ENCODE data around the gene E4F1.

Gene E4F1, protein sequence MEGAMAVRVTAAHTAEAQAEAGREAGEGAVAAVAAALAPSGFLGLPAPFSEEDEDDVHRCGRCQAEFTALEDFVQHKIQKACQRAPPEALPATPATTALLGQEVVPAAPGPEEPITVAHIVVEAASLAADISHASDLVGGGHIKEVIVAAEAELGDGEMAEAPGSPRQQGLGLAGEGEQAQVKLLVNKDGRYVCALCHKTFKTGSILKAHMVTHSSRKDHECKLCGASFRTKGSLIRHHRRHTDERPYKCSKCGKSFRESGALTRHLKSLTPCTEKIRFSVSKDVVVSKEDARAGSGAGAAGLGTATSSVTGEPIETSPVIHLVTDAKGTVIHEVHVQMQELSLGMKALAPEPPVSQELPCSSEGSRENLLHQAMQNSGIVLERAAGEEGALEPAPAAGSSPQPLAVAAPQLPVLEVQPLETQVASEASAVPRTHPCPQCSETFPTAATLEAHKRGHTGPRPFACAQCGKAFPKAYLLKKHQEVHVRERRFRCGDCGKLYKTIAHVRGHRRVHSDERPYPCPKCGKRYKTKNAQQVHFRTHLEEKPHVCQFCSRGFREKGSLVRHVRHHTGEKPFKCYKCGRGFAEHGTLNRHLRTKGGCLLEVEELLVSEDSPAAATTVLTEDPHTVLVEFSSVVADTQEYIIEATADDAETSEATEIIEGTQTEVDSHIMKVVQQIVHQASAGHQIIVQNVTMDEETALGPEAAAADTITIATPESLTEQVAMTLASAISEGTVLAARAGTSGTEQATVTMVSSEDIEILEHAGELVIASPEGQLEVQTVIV

GRCh38 chr16:2223221-2223941, at the start of gene E4F1:
Gene E4F1, plus strand, starts transcription at chr16:2223591. Its CDS starts 23 bp downstream, at chr16:2223614.
- DNase-seq = peak; percentile 100
- no peak for TF ChIP-seq GATA1 (IDR thresholded peaks at IDR 0.05; ENCODE audit: low read depth, low read length)
- TF ChIP-seq POLR2A (IDR thresholded peaks at IDR 0.05; ENCODE audit: low read length) = peak; percentile 95

DNA sequence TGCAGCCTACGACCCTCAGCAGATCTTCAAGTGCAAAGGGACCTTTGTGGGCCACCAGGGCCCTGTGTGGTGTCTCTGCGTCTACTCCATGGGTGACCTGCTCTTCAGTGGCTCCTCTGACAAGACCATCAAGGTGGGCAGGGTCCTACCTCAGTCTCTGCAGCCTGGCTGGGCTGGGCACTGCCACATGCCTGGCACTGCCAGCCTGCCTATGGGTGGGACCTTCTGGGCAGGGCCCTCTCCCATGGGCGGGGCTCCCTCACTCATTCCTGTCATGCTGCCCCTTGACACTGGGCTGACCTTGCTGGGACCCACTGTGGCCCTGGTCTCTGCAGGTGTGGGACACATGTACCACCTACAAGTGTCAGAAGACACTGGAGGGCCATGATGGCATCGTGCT, 49.5 kb upstream of the E4F1 start:
- no peak for DNase-seq

DNA sequence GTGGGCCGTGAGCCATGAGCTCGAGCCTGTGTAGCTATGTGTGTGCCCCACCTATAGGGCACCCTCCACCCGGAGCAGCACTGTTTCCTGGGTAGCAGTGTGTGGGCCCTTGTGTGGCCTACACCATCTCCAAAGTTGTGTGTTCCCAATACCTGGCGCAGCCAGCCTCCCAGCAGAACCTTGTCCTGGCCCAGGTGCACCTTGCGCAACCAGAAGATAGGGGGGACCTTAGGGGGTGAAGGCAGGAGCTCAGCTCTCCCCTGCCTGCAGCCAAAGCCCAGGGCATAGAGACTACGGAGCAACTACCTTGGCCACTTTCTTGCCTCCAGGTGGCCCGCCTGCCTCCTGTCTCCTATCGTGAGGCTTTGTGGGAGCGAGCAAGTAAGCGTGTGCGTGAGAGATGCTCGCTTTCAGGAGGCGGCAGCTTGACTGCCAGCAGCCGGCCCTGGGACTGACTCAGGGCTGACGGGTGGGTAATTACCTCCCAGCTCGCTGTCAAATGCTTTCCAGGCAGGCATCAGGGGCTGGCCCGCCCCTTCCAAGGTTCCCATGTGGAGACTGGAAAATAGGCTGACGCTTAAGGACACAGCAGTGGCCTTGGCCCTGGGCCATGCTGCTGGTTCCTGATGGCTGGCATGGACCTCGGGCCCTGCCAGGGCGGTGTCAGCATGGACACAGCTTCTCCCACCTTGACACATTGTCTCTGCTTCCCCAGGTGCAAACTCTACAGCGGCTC, 48.8 kb upstream of the E4F1 start:
- no peak for DNase-seq
- TF ChIP-seq GATA1 (IDR thresholded peaks at IDR 0.05; ENCODE audit: low read depth, low read length) (no peak), POLR2A (IDR thresholded peaks at IDR 0.05; ENCODE audit: low read length) (no peak)

More for the DNA sequence above, 49.5 kb upstream of the E4F1 start:
- no peak for TF ChIP-seq GATA1 (IDR thresholded peaks at IDR 0.05; ENCODE audit: low read depth, low read length)
- no peak for TF ChIP-seq POLR2A (IDR thresholded peaks at IDR 0.05; ENCODE audit: low read length)

DNA sequence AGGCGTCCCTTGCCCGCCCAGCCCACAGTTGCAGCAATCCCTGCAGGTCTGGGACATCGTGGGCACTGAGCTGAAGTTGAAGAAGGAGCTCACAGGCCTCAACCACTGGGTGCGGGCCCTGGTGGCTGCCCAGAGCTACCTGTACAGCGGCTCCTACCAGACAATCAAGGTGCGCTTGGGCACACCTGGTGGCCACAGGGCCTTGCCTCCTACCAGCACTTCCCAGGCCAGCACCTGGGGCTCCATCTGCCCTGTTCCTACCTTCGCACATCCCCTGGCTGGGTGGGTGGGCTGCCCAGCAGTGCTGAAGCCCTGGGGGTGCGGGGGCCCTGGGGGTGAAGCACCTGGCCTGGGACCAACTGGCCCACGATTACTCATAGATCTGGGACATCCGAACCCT, 47.9 kb upstream of the E4F1 start:
- DNase-seq = no peak
- TF ChIP-seq POLR2A (IDR thresholded peaks at IDR 0.05; ENCODE audit: low read length) (no peak), GATA1 (IDR thresholded peaks at IDR 0.05; ENCODE audit: low read depth, low read length) (no peak)

- DNase-seq = no peak
- TF ChIP-seq POLR2A (IDR thresholded peaks at IDR 0.05; ENCODE audit: low read length) (no peak), GATA1 (IDR thresholded peaks at IDR 0.05; ENCODE audit: low read depth, low read length) (no peak)
Measured at GRCh38 chr16:2176047-2176446, 47.3 kb upstream of the E4F1 start.

GRCh38 chr16:2177101-2177500, 46.3 kb upstream of the E4F1 start:
- DNase-seq = no peak
- no peak for TF ChIP-seq GATA1 (IDR thresholded peaks at IDR 0.05; ENCODE audit: low read depth, low read length)
- TF ChIP-seq POLR2A (IDR thresholded peaks at IDR 0.05; ENCODE audit: low read length) = no peak

GRCh38 chr16:2177561-2177960, 45.8 kb upstream of the E4F1 start:
- no peak for DNase-seq
- TF ChIP-seq GATA1 (IDR thresholded peaks at IDR 0.05; ENCODE audit: low read depth, low read length) (no peak), POLR2A (IDR thresholded peaks at IDR 0.05; ENCODE audit: low read length) (no peak)

- DNase-seq = peak; percentile 71 to 73
- no peak for TF ChIP-seq POLR2A (IDR thresholded peaks at IDR 0.05; ENCODE audit: low read length)
- no peak for TF ChIP-seq GATA1 (IDR thresholded peaks at IDR 0.05; ENCODE audit: low read depth, low read length)
Measured at GRCh38 chr16:2178321-2179106, 44.9 kb upstream of the E4F1 start.

GRCh38 chr16:2179107-2179501, 44.3 kb upstream of the E4F1 start:
- TF ChIP-seq GATA1 (IDR thresholded peaks at IDR 0.05; ENCODE audit: low read depth, low read length) (no peak), POLR2A (IDR thresholded peaks at IDR 0.05; ENCODE audit: low read length) (no peak)
- DNase-seq = no peak

DNA sequence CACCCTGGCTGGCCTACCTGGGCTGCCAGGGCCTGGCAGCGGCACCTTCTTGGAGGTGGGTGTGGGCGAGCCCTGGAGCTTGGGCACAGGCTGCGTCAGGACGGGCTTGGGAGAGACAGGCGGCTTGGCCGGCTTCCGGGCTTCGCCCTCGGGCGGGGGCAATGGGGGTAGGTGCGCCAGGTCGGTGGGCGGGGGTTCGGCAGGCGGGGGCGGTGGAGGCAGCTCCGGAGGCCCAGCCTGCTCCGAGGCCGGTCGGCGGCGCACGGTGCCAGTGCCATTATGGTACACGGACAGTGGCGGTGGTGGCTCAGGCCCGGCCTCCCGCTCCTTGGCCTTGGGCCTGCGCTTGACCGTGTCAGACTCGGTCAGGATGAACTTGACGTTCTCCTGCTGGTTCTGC, 43.8 kb upstream of the E4F1 start:
- no peak for DNase-seq
- no peak for TF ChIP-seq GATA1 (IDR thresholded peaks at IDR 0.05; ENCODE audit: low read depth, low read length)
- no peak for TF ChIP-seq POLR2A (IDR thresholded peaks at IDR 0.05; ENCODE audit: low read length)

- no peak for DNase-seq
- TF ChIP-seq POLR2A (IDR thresholded peaks at IDR 0.05; ENCODE audit: low read length) = no peak
- TF ChIP-seq GATA1 (IDR thresholded peaks at IDR 0.05; ENCODE audit: low read depth, low read length) = no peak
Measured at GRCh38 chr16:2180461-2180860, 42.9 kb upstream of the E4F1 start.

DNA sequence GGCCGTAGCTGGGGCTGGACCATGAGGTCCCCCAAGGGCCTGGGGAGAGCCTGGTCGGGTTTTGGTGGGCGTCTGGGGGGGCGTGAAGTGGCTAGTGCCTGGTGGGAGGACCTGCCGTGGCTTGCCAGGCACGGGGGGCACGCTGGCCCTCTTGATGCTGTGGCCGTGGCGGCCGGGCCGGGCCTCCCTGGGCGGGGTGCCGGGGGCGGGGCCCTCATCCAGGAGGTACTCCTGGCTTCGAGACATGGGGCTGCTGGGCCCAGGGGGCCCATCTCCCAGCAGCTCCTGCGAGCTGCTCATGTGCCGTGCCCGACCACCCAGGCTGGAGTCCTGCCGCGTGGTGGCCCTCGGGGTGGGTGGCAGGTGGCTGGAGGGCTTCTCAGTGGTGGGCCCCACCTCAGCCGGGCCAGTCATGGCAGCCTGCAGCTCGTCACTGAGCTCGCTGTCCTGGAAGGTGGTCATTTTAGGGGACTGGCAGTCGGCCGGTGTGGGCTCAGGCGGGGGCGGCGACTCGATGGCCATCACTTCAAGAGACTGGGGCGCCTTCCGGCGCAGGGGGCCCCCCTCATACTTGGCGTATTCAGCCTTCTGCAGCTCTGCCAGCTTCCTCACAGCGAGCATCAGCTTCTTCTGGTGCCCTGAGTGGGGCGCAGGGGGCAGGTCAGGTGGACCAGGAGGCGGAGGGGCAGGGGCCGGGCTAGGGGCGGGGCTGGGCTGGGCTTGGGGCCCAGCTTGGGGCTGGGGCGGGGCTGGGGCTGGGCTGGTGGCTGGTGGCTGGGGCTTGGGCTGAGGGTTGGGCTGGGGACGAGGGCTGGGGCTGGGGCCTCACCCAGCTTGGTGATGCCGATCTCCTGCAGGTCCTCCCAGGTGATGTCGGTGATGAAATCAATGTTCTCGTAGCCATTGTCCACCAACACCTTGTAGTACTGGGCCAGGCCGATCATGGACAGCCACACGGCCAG, 42.1 kb upstream of the E4F1 start:
- no peak for TF ChIP-seq GATA1 (IDR thresholded peaks at IDR 0.05; ENCODE audit: low read depth, low read length)
- no peak for TF ChIP-seq POLR2A (IDR thresholded peaks at IDR 0.05; ENCODE audit: low read length)
- DNase-seq = no peak
